Iris pigment epithelial cell (primary cell): Measurements from ENCODE around the gene TMEM213.

Source experiments
- DNase-seq: peaks from one replicate; pipeline ENCODE4 v3.0.0-alpha.2; 2011; ENCODE audit warnings: low read depth

Gene TMEM213

DNA sequence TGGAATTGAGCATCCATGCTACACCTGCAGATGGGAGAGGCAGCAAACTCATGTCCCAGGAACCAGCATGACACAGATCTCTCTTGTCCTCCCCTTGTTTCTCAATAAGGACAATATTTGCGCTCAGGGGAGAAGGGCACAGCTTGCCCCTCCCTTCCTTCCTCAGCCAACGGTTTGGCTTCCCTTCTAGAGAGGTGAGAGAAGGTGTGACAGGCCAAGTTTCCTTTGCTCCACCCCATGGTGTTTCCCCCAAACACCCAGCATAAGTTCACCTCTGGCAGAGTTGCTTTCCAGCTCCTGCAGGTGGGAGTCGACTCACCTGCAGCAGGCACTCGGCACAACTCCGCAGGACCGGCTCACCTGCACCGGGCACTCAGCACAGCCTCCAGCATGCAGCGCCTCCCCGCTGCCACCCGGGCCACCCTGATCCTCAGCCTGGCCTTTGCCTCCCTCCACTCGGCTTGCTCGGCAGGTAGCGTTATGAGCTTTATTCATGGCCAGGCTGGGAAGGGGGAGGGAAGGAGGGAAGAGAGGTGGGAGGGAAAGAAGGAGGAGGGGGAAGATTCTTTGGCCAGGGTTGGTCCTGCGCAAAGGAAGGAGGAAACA lies at the start of gene TMEM213, which contains the start of gene ATP6V0A4:
Gene TMEM213, plus strand, starts transcription at position 280 of the 606 bp plus-strand sequence. Its CDS starts 111 bp downstream, at position 391.
Gene ATP6V0A4, minus strand, starts transcription at position 482 of the 606 bp plus-strand sequence. CDS start 26,949 bp downstream, outside the sequence.
- no peak for DNase-seq

DNA sequence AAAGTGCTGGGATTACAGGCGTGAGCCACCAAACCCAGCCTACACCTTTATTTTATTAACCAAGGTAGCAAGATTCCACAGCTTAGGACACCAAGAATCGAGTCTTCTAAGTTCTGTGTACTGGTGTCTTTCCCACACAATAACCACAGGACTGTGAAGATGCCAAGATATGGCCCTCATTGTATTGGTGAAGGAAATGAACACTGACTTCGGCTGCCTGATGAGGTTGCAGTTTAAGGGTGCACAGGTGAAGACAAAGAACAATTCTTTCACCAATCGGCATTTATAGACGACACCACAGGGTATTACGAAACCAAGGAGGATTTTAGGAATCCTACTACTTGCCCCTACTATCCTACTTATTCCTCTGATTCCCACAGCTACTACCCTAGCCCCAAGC lies 49.1 kb upstream of the TMEM213 start:
- DNase-seq: no peak

DNA sequence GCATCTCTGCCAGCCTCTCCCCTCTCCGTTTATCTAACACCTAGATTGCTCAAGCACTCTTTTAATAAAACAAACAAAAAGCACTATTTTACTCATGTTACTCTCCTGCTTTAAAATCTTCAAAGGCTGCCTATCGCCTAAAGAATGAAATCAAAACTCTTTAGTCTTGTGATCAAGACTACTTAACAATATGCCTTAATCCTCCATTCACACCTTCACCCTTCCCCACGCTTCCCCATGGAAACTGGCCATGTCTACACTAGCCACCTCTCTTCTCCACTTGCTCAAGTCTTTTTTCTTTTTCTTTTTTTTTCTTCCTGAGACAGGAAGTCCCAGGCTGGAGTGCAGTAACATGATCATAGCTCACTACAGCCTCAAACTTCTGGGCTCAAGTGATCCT lies 47.8 kb upstream of the TMEM213 start:
- no peak for DNase-seq

GRCh38 chr7:138750473-138750872 lies 47.3 kb upstream of the TMEM213 start:
- no peak for DNase-seq

DNA sequence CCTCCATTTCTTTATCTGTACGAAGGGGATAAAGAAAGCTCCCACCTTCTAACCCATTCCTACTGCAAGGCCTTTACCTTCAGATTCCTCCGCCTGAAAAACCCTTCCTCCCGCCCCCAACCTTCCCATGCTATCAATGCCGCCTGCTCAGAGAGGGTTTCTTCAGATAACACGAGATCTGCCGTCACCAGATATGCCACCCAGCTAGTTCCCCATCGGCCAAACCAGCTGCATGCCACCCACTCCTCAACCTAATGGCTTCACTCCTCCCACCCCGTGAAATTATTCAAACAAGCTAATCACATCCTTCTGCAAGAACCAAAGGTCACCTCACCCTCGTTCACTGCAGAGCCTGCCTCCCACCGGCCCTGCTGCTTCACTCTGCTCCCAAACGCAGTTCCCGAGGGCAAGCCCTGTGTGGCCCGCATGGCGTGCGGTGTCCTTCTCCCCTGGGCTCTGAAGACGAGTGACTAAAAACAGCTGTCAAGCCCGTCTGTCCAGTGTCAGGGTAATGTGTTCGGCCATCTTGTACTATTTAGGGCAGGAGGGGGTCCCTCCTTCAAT lies 46.8 kb upstream of the TMEM213 start:
- DNase-seq: no peak

- no peak for DNase-seq
Measured at GRCh38 chr7:138752518-138753149, 45.2 kb upstream of the TMEM213 start.

- no peak for DNase-seq
Measured at GRCh38 chr7:138753150-138753518, 44.7 kb upstream of the TMEM213 start.

- DNase-seq: no peak
Measured at GRCh38 chr7:138753610-138754009, 44.2 kb upstream of the TMEM213 start.

DNA sequence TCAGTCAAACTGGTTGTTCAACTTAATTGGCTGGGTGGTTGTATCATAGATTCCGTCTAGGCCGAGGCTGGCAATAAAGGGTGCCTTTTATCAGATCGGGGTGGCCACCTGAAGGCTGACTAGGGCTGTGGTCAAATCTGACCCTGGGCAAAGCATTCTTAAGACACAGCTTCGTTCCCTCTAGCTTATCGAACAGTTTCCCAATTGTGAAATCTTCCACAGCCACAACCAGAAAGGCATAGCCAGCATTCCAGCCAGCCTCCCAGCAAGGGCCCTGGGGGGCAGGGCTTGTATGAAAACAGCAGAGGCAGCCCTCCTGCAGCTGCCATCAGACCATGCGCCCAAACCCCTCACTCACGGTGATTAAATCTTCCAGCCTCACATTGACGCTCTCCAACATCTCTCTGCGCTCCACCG lies 42.5 kb upstream of the TMEM213 start:
- DNase-seq: peak; percentile 41

DNA sequence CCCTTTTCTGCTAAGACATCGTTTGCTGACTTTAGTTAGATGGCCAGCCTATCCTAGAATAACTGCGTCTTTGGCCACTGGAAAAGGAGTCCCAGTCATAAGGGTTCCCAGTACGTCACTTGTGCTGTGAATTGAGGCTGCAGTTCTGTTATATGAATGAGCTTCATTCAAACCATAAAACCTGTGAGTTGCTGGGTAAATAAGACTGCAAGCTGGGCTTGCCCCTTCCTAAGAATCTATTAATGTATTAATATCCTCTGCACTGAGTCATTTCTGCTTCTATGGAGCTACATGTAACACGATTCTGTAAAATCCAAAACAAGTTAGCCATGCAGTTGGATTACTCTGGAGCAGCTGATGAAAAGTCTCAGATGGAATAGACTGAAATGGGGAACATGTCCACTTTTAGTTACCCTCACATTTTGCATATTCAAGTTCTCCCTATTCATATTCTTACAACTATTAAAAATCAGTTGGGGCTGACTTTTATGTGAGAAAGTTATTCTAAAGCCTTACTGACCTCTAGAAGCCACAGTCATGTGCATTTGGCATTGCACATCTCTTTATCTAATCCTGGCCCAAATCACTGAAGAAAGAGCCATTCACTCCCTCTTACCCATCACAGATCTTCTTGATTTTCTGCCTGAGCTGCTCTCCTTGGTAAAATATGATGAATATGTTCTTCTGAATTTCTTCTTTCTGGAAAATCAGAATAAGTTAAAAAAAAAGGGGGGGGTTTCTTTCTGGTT lies 41.8 kb upstream of the TMEM213 start:
- peak; percentile 28 for DNase-seq

GRCh38 chr7:138756591-138757242 lies 41.1 kb upstream of the TMEM213 start:
- no peak for DNase-seq

GRCh38 chr7:138768241-138768640 lies 29.6 kb upstream of the TMEM213 start:
- DNase-seq: no peak

DNA sequence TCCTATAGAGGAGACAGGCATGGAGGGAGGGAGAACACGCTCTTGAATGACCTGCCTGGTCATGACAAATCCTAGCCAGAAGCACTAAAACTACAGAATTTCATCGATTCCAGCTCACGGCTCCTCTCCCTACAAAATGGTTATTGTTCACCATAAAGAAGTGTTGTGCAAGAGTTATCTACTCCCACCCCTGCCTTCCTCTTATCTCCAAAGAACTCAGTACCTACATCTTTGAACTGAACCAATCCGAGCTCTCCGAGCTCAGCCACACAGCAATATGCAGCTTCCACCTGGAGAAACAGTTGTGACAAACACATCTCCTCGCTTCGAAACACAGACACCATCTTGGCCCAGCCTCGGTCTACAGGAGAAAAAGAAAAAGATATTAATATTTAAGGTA lies 26.9 kb upstream of the TMEM213 start:
- DNase-seq: no peak

GRCh38 chr7:138773176-138773575 lies 24.6 kb upstream of the TMEM213 start:
- DNase-seq: no peak

- no peak for DNase-seq
Measured at GRCh38 chr7:138773817-138774216, 24.0 kb upstream of the TMEM213 start.

GRCh38 chr7:138776166-138776833 lies 21.5 kb upstream of the TMEM213 start:
- no peak for DNase-seq

DNA sequence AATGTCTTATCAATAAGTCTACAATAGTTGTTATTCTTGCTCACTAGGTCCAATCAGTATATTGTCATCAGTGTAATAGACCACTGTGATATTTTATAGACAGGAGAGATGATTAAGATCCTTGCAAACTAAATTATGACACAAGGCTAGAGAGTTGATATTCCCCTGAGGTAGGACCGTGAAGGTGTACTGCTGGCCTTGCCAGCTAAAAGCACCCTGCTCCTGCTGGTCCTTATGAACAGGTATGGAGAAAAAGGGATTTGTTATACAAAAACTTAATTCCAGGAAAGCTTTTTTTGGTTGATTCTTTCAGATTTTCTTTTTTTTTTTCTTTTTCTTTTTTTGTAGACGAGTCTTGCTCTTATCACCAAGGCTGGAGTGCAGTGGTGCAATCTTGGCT lies 16.8 kb upstream of the TMEM213 start:
- DNase-seq: no peak

DNA sequence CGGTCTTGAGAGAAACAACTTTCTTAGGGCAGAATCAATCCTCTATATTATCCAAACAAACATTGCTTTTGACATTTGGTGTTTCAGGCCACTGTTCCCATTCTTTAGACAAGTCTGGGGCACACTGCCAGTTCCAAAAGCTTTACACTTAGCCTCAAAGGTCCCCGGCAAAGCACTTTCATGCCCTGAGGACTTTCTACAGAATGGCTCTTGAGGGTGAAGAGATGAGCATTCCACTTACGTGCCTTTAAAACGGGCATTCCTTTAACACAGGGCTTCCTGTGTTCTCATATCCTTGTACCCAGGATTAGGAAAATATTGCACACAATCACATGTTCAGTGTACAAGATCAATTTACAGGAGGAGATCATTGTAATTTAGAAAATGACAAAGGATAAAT lies 13.1 kb upstream of the TMEM213 start:
- DNase-seq: peak; percentile 18

- peak; percentile 38 for DNase-seq
Measured at GRCh38 chr7:138785587-138786437, 12.0 kb upstream of the TMEM213 start.

GRCh38 chr7:138796038-138796615 lies 1.7 kb upstream of the TMEM213 start:
- no peak for DNase-seq
